AG04449 (cell line): ENCODE results near the gene AQP5.

Experiments used
- CTCF ChIA-PET: fragments of 350-600 bp; formaldehyde crosslinking; extraction: SDS; loops from one replicate; lab custom pipeline; 2021; ENCODE audit warnings: antibody characterized with exemption; lab: Yijun Ruan, JAX
- POLR2A ChIA-PET: fragments of 400-600, 350-600 bp; formaldehyde crosslinking; extraction: SDS; loops from one replicate; lab custom pipeline; 2020; ENCODE audit warnings: antibody characterized with exemption, inconsistent platforms; lab: Yijun Ruan, JAX
- DNase-seq: peaks from one replicate; pipeline ENCODE4 v3.0.0-alpha.2; 2010; ENCODE audit warnings: low read depth, low spot score
- H3K4me3 ChIP-seq: 2 replicates; pipeline ENCODE4 v1.5.1; 2011; ENCODE audit warnings: low read depth, mild to moderate bottlenecking, control low read depth, low read length
- CTCF ChIP-seq: IDR thresholded peaks from one replicate; pipeline ENCODE4 v1.5.1; 2011; ENCODE audit warnings: mild to moderate bottlenecking, moderate library complexity, low read length, control low read depth, inconsistent platforms; ENCODE audit not compliant: insufficient read depth; ENCODE audit errors: missing control alignments

AQP5 gene

DNA sequence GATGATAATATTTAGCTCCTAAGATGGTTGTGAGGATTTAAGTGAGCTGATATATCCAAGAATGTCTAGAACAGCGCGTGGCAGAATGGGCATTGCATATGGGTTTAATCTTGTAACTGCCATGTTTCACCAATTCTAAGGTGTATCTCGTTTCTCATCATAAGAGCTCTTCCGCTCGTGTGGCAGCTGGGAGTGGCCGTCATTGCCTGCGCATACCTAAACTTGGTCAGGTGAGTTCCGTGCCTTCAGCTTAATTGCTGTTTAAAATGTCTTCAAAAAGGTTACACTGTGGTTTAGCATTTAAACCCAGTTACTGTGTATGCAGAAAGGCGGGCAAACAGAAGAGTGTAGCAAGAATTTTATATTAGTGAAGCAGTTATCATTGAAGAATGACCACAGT is 15.6 kb upstream of the AQP5 start:
- ChIA-PET CTCF (interaction anchor here (0.8 to 6.7 kb wide), 60 partner anchors 12 to 265 kb away, joined by 3 to 173 read pairs (median 6); partner anchors contain the start of genes AQP5, AQP6, RACGAP1 and SMARCD1), POLR2A (interaction anchor here (0.9 kb wide), 1 partner anchor 8 kb away, joined by 3 read pairs; no protein-coding TSS in a partner anchor)
- no peak overlapping the region for H3K4me3 ChIP-seq
- no peak for TF ChIP-seq CTCF
- no peak for DNase-seq

DNA sequence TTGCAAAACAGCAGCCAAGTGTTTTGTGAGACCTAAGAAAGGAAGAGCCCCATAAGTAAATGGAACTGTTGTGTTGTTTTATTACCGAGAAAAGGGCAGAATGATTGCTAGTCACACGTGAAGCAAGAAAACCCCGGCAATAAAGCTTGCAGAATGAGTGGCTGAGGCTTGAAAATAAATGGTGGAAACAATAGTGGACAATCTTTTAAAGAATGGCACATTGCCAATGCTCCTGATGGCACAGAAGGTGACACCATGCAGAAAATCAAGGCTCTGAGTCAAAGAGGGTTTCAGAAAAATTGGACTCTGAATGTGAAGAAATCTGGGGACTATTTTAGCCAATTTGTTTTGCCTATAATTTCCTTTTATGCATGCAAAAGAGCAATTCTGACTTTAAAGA is 15.2 kb upstream of the AQP5 start:
- ChIA-PET CTCF (interaction anchor here (0.9 to 6.7 kb wide), 48 partner anchors 11 to 264 kb away, joined by 3 to 173 read pairs (median 6); partner anchors contain the start of genes AQP5, AQP6, RACGAP1 and SMARCD1), POLR2A (interaction anchor here (0.9 kb wide), 1 partner anchor 8 kb away, joined by 3 read pairs; no protein-coding TSS in a partner anchor)
- no peak for DNase-seq
- no peak overlapping the region for H3K4me3 ChIP-seq
- TF ChIP-seq CTCF = no peak

DNA sequence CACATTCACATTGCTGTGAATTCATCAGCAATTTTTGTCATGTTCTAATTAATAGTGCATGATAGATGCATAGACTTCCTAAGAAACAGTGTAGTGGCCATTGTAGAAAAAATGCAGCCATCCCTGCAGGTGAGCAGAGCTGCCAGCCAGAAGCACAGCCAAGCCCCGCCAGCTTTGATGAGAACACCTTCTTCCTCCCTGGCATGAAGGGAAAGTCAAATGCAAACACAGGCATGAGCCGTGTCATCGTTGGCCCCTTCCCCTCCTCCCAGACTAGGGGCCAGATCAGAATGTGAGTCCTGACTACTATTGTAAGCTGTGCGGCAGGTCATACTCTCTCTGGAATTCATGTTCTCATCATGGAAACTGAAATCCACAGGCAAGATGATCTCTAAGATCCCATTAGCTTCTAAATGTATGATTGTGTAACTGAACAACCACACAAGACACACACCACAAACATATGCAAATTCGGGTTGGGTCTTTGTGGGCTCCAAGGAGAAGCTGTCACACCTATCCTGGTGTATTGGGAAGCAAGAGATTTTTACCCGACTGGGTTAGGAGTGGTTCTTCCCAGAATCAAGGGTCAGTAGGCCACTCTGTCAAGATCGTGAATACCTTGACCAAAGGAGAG is 14.0 kb upstream of the AQP5 start:
- no peak for TF ChIP-seq CTCF
- no peak for DNase-seq
- H3K4me3 ChIP-seq = no peak overlapping the region
- ChIA-PET CTCF (interaction anchor here (0.8 to 6.7 kb wide), 9 partner anchors 10 to 107 kb away, joined by 3 to 173 read pairs (median 6); partner anchors contain the start of gene AQP5), POLR2A (no interaction called here)

DNA sequence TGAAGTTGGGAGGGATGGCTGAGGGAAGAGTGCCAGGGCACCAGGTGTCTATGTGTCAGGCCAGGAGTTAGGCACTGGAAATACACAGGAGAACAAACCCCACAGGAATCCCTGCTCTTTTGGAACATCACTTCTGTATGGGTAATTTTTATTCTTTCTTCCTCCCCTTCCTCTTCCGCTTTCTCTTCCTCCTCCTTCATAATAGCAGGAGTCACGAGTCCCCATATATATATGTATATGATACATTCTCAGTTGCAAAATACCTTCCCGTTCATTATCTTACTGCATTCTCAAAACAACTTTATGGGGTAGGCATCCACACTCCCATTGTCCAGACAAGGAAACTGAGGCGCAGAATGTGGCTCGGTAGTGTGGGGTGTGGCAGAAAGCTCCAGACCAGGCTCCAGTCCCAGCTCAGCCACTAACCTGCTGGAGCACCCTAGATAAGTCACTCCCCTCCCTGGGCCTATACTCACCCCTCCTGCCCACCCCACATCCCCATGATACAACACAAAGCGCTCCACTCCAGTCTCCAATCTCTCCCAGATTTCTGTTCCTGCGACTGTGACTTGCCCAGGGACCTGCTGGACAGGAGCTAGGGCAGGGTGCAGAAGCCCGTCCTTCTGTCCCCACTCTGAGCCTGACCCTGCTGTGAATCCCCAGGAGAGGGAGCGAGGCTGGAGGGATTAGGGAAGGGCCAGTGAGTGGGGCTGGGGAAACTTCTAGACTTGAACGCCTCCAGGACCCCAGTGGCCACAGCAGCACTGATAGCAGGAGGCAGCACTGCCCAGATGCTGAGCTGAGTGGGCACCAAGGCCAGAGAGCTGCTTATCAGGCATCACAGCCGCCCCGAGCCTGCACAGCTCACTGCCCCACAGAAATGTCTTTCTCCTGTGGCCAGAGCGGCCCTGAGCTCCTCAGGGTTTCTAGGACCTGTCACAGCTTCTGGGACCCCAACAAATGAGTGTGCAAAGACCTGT is 12.5 kb upstream of the AQP5 start:
- no peak for TF ChIP-seq CTCF
- no peak for DNase-seq
- no peak overlapping the region for H3K4me3 ChIP-seq
- POLR2A ChIA-PET = interaction anchor here (1.5 kb wide), 1 partner anchor 12 kb away, joined by 3 read pairs; the partner anchor contains the start of gene AQP5
- CTCF ChIA-PET = interaction anchor here (1.0 to 6.7 kb wide), 9 partner anchors 10 to 141 kb away, joined by 3 to 173 read pairs (median 5); no protein-coding TSS in a partner anchor

GRCh38 chr12:49949866-49950265 is 11.8 kb upstream of the AQP5 start:
- no peak overlapping the region for H3K4me3 ChIP-seq
- no peak for TF ChIP-seq CTCF
- CTCF ChIA-PET = interaction anchor here (1.0 to 6.7 kb wide), 7 partner anchors 9 to 140 kb away, joined by 3 to 173 read pairs (median 5); no protein-coding TSS in a partner anchor
- POLR2A ChIA-PET = interaction anchor here (1.5 kb wide), 1 partner anchor 11 kb away, joined by 3 read pairs; the partner anchor contains the start of gene AQP5
- no peak for DNase-seq
